Uterus (tissue), 4 donors: ENCODE results near the gene STARD7. TPM values are rescaled to one million over a fixed set of nuclear protein-coding genes. Genes with fewer than 3 reads are reported as not detected.
A peak's percentile ranks its signal among the peaks of the same experiment; 100 is the strongest.

Experiments used
- DNase-seq, 2 donors: peaks; one replicate each; pipeline ENCODE4 v3.0.0-alpha.2; 2019 to 2020
- H3K27ac ChIP-seq, 2 donors: fragments of 200-600 bp; sonication (generic); 1 replicate in 1 of 2; 2 replicates in 1 of 2; pipeline ENCODE4 v1.5.1; 2016 to 2018
- H3K27me3 ChIP-seq, 2 donors: fragments of 200-600 bp; sonication (generic); one replicate each; pipeline ENCODE4 v1.5.1; 2018 to 2019; ENCODE audit warnings: control low read depth in 1 of 2
- H3K36me3 ChIP-seq, 2 donors: fragments of 200-600 bp; sonication (generic); one replicate each; pipeline ENCODE4 v1.5.1; 2019; ENCODE audit warnings: control low read depth in 1 of 2
- H3K4me1 ChIP-seq, 2 donors: fragments of 200-600 bp; sonication (generic); one replicate each; pipeline ENCODE4 v1.5.1; 2018 to 2019; ENCODE audit warnings: control low read depth in 1 of 2
- H3K4me3 ChIP-seq, 2 donors: fragments of 200-600 bp; sonication (generic); 1 replicate in 1 of 2; 2 replicates in 1 of 2; pipeline ENCODE4 v1.5.1; 2018 to 2019; ENCODE audit warnings: mild to moderate bottlenecking in 1 of 2
- H3K9me3 ChIP-seq, 2 donors: fragments of 200-600 bp; sonication (generic); one replicate each; pipeline ENCODE4 v1.5.1; 2019; ENCODE audit warnings: control low read depth in 1 of 2
- POLR2A ChIP-seq, 2 donors: fragments of 450-650 bp; IDR thresholded peaks; one replicate each; pipeline ENCODE4 v1.6.1; 2016; ENCODE audit warnings: antibody characterized with exemption in 2 of 2, mild to moderate bottlenecking in 1 of 2, moderate library complexity in 1 of 2
- intact Hi-C: fragments of 100-400 bp; cut with DNase I; formaldehyde crosslinking; loops from one replicate; pipeline ENCODE4 v1.15.1; 2023; ENCODE audit warnings: low total_unique reads
- total RNA-seq, 4 donors: library from RNA; depleted of rRNA in 3 of 4; stranded (reverse); fragments of >200 nt in 3 of 4; gene quantifications; one replicate each; pipeline versions ENCODE4 v1.1.0 to v1.2.4, GENCODE V29; 2014 to 2023
- TF ChIP-seq, protein P1 (sequence below), 4 experiments: fragments of 200-600 bp in 2 of 4; fragments of 450-650 bp in 2 of 4; sonication (generic) in 2 of 4; IDR thresholded peaks; one replicate each; pipeline ENCODE4 v1.5.1; 2016 to 2019; ENCODE audit warnings: antibody characterized with exemption in 4 of 4, mild to moderate bottlenecking in 2 of 4, moderate library complexity in 1 of 4
- donor health status: DM: yes; HTN: yes; CAD: no.

STARD7 gene
- total RNA-seq, 4 donors from 2014 or later = 53.5 to 128 (median 76.4) TPM

DNA sequence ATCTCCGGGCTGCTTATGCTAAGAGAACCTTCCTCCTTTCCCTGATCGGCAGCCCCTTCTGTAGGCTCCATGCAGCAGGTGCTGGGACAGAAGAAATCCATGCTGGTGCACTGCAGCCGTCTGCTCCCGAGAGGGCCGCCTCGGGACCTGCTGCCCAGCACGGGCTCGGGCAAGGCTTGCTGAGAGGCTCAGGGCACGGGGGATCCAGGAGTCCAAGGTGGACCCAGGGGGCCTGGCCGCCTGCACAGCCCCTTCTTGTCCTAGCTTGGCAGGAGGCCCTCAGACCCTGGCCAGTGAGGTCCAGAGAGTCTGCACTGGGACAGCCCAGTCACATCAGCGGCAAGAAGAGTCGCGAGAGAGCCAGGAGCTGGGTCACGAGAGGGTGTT is 50.1 kb downstream of the STARD7 start:
- Histone ChIP-seq H3K4me3 (no peak overlapping the region), H3K4me1 (no peaks in the 10 kb centered on the region), H3K27me3 (no peaks in the 10 kb centered on the region), H3K27ac (no peak overlapping the region), H3K9me3 (no peaks in the 10 kb centered on the region), H3K36me3 (no peaks in the 10 kb centered on the region)
- DNase-seq = no peak
- intact Hi-C loops = no loop called here
- TF ChIP-seq, protein P1, sequence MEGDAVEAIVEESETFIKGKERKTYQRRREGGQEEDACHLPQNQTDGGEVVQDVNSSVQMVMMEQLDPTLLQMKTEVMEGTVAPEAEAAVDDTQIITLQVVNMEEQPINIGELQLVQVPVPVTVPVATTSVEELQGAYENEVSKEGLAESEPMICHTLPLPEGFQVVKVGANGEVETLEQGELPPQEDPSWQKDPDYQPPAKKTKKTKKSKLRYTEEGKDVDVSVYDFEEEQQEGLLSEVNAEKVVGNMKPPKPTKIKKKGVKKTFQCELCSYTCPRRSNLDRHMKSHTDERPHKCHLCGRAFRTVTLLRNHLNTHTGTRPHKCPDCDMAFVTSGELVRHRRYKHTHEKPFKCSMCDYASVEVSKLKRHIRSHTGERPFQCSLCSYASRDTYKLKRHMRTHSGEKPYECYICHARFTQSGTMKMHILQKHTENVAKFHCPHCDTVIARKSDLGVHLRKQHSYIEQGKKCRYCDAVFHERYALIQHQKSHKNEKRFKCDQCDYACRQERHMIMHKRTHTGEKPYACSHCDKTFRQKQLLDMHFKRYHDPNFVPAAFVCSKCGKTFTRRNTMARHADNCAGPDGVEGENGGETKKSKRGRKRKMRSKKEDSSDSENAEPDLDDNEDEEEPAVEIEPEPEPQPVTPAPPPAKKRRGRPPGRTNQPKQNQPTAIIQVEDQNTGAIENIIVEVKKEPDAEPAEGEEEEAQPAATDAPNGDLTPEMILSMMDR (IDR thresholded peaks at IDR 0.05) = no peak
- TF ChIP-seq POLR2A (IDR thresholded peaks at IDR 0.05) = no peak

DNA sequence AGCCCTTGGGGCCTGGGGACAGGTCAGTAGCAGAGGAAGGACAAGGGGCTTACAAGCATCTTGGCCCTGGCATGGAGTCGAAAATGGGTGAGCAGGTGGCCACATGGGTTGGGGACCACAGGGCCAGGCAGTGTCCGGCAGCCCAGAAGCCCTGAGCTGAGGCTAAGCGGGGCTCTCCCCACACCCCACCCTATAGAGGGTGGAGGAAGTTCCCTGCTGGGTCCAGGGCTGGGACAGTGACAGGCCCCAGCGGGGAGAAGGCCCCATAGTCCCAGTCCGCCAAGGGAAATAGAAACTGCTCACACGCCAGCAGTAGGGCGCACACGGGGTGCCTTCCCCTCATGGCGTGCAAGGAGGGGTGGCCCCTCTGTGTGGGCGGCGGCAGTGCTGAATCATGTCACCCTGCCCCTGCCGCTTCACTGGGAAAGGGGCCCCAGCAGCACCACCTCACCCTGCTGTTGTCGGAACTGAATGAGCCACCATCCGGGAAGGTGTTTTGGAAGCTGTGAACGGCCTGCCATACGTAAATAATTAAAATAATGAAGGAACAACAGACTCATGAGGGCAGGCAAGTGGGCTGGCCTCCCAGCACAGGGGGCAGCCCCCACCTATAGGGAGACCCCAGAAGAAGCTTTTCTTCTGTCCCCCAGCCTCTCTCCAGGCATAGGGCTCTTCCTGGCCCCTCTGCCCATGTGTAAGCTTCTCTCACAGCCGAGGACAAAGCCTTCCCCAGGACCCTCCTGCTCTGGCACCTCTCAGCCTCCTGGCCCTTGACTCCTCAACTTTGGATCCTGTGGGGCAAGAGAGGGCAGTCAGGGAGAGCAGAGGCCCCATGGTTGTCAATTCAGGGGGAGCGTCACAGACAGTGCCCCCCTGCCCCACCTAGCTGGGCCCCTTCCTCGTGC is 50.7 kb downstream of the STARD7 start:
- TF ChIP-seq, protein P1 (IDR thresholded peaks at IDR 0.05) = no peak
- no peak for TF ChIP-seq POLR2A (IDR thresholded peaks at IDR 0.05)
- Histone ChIP-seq H3K9me3 (no peaks in the 10 kb centered on the region), H3K27me3 (no peaks in the 10 kb centered on the region), H3K36me3 (no peaks in the 10 kb centered on the region), H3K4me3 (no peak overlapping the region), H3K27ac (no peak overlapping the region), H3K4me1 (no peaks in the 10 kb centered on the region)
- DNase-seq = no peak
- intact Hi-C loops = no loop called here

DNA sequence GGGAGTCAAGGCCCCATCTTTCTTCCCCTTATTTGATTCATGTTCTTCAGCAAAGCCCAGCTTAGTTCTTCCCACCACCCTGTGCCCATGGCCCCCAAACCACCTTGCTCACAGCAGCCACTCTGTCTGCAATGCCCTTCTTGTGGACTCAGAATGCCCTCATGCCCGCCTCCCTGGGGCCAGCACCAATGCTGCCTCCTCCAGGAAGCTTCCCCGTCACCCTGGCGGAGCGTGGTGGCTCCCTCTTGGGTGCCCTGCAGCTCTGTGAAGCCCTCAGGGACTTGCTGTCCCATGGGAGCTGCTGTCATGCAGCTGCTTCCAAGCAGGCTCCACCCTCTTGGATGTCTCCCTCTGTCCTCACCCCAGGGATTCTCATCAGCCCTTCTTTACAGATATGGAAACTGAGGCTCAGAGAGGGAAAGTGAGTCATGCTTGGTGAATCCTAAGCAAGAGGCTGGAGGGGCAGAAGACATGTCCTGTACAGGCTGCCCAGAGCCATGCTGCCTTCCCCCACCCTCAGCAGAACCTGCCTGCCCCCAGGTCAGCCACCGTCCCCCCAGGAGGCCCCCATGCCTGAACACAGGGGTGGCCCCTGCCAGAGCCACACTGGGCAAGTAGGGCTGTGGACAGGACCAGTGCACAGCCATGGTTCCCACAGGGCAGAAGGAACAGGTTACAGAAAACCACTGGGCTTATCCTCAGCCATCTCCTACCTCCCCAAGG is 51.5 kb downstream of the STARD7 start:
- intact Hi-C loops = no loop called here
- H3K9me3 ChIP-seq = no peaks in the 10 kb centered on the region

DNA sequence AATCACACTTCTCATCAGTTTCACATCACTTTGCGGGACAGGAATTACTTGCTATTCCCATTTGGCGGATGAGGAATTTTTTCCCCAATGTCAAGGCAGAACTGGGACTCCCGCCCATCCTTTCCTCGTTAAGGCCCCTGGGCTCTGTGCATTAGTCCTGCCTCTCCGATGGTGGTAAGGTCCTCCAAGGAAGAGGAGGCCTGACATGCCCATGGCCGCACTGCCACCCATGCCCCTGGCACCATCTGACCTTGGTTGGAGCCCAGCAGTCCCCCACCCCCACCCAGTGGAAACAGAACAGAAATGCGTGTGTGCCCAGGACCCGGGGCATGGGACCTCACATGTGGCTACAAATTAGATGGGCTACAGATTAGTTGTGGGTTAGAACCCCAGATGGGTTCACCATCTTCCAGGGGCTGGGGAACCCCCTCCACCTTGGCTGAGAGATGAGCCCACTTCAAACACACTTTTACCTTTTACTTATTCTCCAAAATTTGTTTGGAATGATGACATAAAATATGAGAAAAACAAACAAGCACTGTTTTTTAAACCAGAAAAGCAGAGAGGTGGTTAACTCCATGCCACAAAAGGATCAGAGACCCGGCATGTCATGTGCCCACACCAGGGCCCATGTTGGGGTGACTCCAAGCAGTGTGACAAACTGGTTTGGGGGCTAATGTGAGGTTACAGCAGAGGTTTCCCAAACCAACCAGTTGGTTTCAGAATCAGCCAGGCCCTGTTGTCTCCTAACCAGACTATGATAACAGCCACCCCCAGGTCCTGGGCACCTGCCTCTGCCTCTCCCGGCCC is 52.4 kb downstream of the STARD7 start:
- no peak for TF ChIP-seq POLR2A (IDR thresholded peaks at IDR 0.05)
- TF ChIP-seq, protein P1 (IDR thresholded peaks at IDR 0.05) = no peak
- H3K4me1 ChIP-seq = no peaks in the 10 kb centered on the region
- H3K36me3 ChIP-seq = no peaks in the 10 kb centered on the region
- intact Hi-C loops = no loop called here
- H3K27me3 ChIP-seq = no peaks in the 10 kb centered on the region
- no peak overlapping the region for H3K4me3 ChIP-seq
- H3K27ac ChIP-seq = no peak overlapping the region
- DNase-seq = no peak
- H3K9me3 ChIP-seq = no peaks in the 10 kb centered on the region

More for the DNA sequence above, 51.5 kb downstream of the STARD7 start:
- H3K36me3 ChIP-seq = no peaks in the 10 kb centered on the region
- TF ChIP-seq, protein P1 (IDR thresholded peaks at IDR 0.05) = no peak
- TF ChIP-seq POLR2A (IDR thresholded peaks at IDR 0.05) = no peak
- no peak overlapping the region for H3K27ac ChIP-seq
- H3K4me3 ChIP-seq = no peak overlapping the region
- no peaks in the 10 kb centered on the region for H3K4me1 ChIP-seq
- H3K27me3 ChIP-seq = no peaks in the 10 kb centered on the region
- DNase-seq = peak in 1 of 2 donors; percentile 6
